Endothelial cell of umbilical vein (primary cell): Measurements from ENCODE around the gene IL36B. TPM values are rescaled to one million over a fixed set of nuclear protein-coding genes. Genes with fewer than 3 reads are reported as not detected.

Source experiments
- BruUV-seq: library from RNA; stranded (reverse); fragments of 400-500 nt; replicated peaks from 2 replicates; lab custom pipeline; 2021; lab: Mats Ljungman, UMichigan
- CTCF ChIA-PET: fragments of 300-600, 350-600 bp; sonication (Branson Sonifier 250); formaldehyde crosslinking; loops from one replicate; lab custom pipeline; 2021; ENCODE audit warnings: antibody characterized with exemption, inconsistent platforms; lab: Charles Lee
- POLR2A ChIA-PET: fragments of 300-600, 350-600 bp; sonication (Branson Sonifier 250); formaldehyde crosslinking; loops from one replicate; lab custom pipeline; 2021; ENCODE audit warnings: antibody characterized with exemption, inconsistent platforms; lab: Charles Lee
- DNase-seq: peaks from one replicate; pipeline ENCODE4 v3.0.0-alpha.2; 2011; ENCODE audit warnings: low read depth, low spot score
- FAIRE-seq: peaks from 2 replicates; lab custom pipeline; 2011; peaks lifted over from hg19 to GRCh38; lab: Jason Lieb, UNC
- H2AFZ ChIP-seq: 2 replicates; pipeline ENCODE4 v1.6.0; 2012; ENCODE audit warnings: low read depth, low read length, control low read depth, inconsistent platforms
- H3K27ac ChIP-seq: 2 replicates; pipeline ENCODE4 v1.5.1; 2011; ENCODE audit warnings: low read depth, mild to moderate bottlenecking, control low read depth, low read length, moderate library complexity; ENCODE audit not compliant: insufficient read depth
- H3K27me3 ChIP-seq, 2 experiments: 2 replicates each; pipeline versions ENCODE4 v1.6.0 to v1.6.1; 2011; ENCODE audit warnings: low read length in 2 of 2, mixed read lengths in 1 of 2; ENCODE audit not compliant: control insufficient read depth in 2 of 2, insufficient read depth in 2 of 2
- H3K36me3 ChIP-seq, 2 experiments: 2 replicates in 1 of 2; 3 replicates in 1 of 2; pipeline ENCODE4 v1.5.1; 2011; ENCODE audit warnings: low read length in 2 of 2, mild to moderate bottlenecking in 1 of 2, moderate library complexity in 1 of 2; ENCODE audit not compliant: control insufficient read depth in 2 of 2, insufficient read depth in 2 of 2; ENCODE audit errors: extremely low read depth in 1 of 2
- H3K4me1 ChIP-seq: 3 replicates; pipeline ENCODE4 v1.5.1; 2011; ENCODE audit warnings: mild to moderate bottlenecking, low read length; ENCODE audit not compliant: control insufficient read depth, insufficient read depth; ENCODE audit errors: extremely low read depth
- H3K4me2 ChIP-seq: 2 replicates; pipeline ENCODE4 v1.6.1; 2011; ENCODE audit warnings: low read length, control low read depth, mixed read lengths; ENCODE audit not compliant: insufficient read depth
- H3K4me3 ChIP-seq, 3 experiments: fragments of 200-600 bp in 1 of 3; sonication (generic), shearing (Covaris generic) in 1 of 3; replicated peaks in 1 of 3; 2 replicates each; pipeline ENCODE4 v1.5.1; 2011 to 2016; ENCODE audit warnings: control low read depth in 3 of 3, low read length in 3 of 3, mild to moderate bottlenecking in 2 of 3, inconsistent platforms in 1 of 3, low read depth in 1 of 3, moderate library complexity in 1 of 3; ENCODE audit not compliant: insufficient read depth in 1 of 3
- H3K79me2 ChIP-seq: 2 replicates; pipeline ENCODE4 v1.6.0; 2012; ENCODE audit warnings: low read length, inconsistent platforms; ENCODE audit not compliant: control insufficient read depth, insufficient read depth
- H3K9ac ChIP-seq: replicated peaks from 2 replicates; pipeline ENCODE3; 2011; ENCODE audit warnings: low read length, control low read depth; ENCODE audit not compliant: insufficient read depth; ENCODE audit errors: extremely low read depth
- H3K9me1 ChIP-seq: replicated peaks from 3 replicates; pipeline ENCODE4 v1.6.0; 2011; ENCODE audit warnings: mild to moderate bottlenecking, low read length; ENCODE audit not compliant: control insufficient read depth, insufficient read depth; ENCODE audit errors: extremely low read depth
- H3K9me3 ChIP-seq: replicated peaks from 2 replicates; pipeline ENCODE4 v1.5.1; 2012; ENCODE audit warnings: low read length, inconsistent platforms; ENCODE audit not compliant: control insufficient read depth, insufficient read depth
- H4K20me1 ChIP-seq: replicated peaks from 2 replicates; pipeline ENCODE3; 2011; ENCODE audit warnings: mild to moderate bottlenecking, low read length; ENCODE audit not compliant: control insufficient read depth, insufficient read depth; ENCODE audit errors: extremely low read depth
- EZH2 ChIP-seq: IDR thresholded peaks from 2 replicates; pipeline ENCODE4 v1.6.1; 2012; ENCODE audit warnings: borderline replicate concordance, low read depth, mild to moderate bottlenecking, moderate library complexity, low read length, inconsistent platforms; ENCODE audit not compliant: severe bottlenecking
- FOS ChIP-seq: IDR thresholded peaks from 2 replicates; pipeline ENCODE4 v1.6.1; 2011; ENCODE audit warnings: mild to moderate bottlenecking, low read length, moderate library complexity, borderline replicate concordance; ENCODE audit not compliant: insufficient read depth
- GATA2 ChIP-seq: IDR thresholded peaks from 2 replicates; pipeline ENCODE4 v1.7.0; 2011; ENCODE audit warnings: low read depth, mild to moderate bottlenecking, moderate library complexity, mixed read lengths, low read length; ENCODE audit not compliant: insufficient read length, insufficient read depth
- JUN ChIP-seq: IDR thresholded peaks from 2 replicates; pipeline ENCODE4 v1.6.1; 2011; ENCODE audit warnings: borderline replicate concordance, low read depth; ENCODE audit not compliant: insufficient read length, insufficient read depth
- MYC ChIP-seq: IDR thresholded peaks from one replicate; pipeline ENCODE4 v1.6.1; 2011; ENCODE audit warnings: mild to moderate bottlenecking, low read depth, low read length
- POLR2A ChIP-seq: IDR thresholded peaks from 2 replicates; pipeline ENCODE4 v1.6.1; 2012; ENCODE audit warnings: low read depth, mild to moderate bottlenecking, control low read depth, low read length
- POLR2AphosphoS5 ChIP-seq: IDR thresholded peaks from 2 replicates; pipeline ENCODE4 v1.6.1; 2012; ENCODE audit warnings: low read depth, mild to moderate bottlenecking, control low read depth, low read length, moderate library complexity; ENCODE audit not compliant: insufficient read depth
- dilution Hi-C: fragments of 300-500 bp; cut with MboI; formaldehyde crosslinking; loops from one replicate; pipeline ENCODE4 v1.15.0; 2019; ENCODE audit warnings: low sequenced_read_pairs; ENCODE audit not compliant: extremely low pct_ligation_motif_present
- intact Hi-C: fragments of 100-400 bp; cut with micrococcal nuclease; formaldehyde crosslinking; loops from one replicate; pipeline ENCODE4 v1.10.0; 2022
- polyA plus RNA-seq, 4 experiments: library from polyadenylated mRNA; depleted of rRNA in 3 of 4; stranded (reverse) in 3 of 4; unstranded in 1 of 4; fragments of >200 nt; gene quantifications; 2 replicates each; pipeline versions ENCODE4 v1.2.1 to v1.2.3, GENCODE V29; 2011 to 2012; ENCODE audit warnings: missing spikeins in 1 of 4
- total RNA-seq: library from RNA; stranded (reverse); gene quantifications from 2 replicates; pipeline ENCODE4 v1.2.3, GENCODE V29; 2021
- TF ChIP-seq, protein P1 (sequence below), 2 donors: IDR thresholded peaks; 1 replicate in 1 of 2; 2 replicates in 1 of 2; pipeline ENCODE4 v1.5.1; 2011; ENCODE audit warnings: low read length in 2 of 2, mild to moderate bottlenecking in 2 of 2, moderate library complexity in 2 of 2, control low read depth in 1 of 2, inconsistent platforms in 1 of 2, low read depth in 1 of 2; ENCODE audit not compliant: insufficient read depth in 1 of 2; ENCODE audit errors: extremely low read depth in 1 of 2
- TF ChIP-seq, protein P2 (sequence below): IDR thresholded peaks from 2 replicates; pipeline ENCODE4 v1.6.1; 2011; ENCODE audit not compliant: insufficient read depth, insufficient read length

The IL36B gene
- total and polyA plus RNA-seq, 2 donors (not counting 3 experiments of a cell fraction or from before 2014, with no cell fraction given), result not detected

DNA sequence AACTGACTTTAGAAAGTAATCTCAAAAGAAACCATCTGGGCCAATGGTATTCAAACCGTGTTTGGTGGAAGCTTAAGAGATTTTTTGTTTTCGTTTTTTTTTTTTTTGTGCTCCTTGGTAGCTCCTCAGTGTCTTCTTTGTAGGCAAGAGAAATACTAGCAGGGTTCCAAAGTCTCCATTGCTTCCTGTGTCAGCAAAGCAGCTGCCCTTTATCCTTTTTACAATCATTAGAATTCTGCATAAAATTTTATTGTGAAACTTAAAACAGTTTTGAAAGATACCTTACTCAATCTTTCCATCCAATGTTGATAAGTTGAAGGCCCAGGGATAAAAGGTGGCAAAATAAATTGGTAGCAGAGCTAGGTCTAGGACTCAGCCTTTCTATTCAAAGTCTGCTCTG lies 15.6 kb upstream of the IL36B start:
- H3K27me3 ChIP-seq, result no peaks in the 10 kb centered on the region
- no peaks in the 10 kb centered on the region for H3K79me2 ChIP-seq
- BruUV-seq, result no TSS peak
- no peak overlapping the region for H3K27ac ChIP-seq
- TF ChIP-seq MYC, result no peak
- TF ChIP-seq EZH2, result no peak
- TF ChIP-seq, protein P1, sequence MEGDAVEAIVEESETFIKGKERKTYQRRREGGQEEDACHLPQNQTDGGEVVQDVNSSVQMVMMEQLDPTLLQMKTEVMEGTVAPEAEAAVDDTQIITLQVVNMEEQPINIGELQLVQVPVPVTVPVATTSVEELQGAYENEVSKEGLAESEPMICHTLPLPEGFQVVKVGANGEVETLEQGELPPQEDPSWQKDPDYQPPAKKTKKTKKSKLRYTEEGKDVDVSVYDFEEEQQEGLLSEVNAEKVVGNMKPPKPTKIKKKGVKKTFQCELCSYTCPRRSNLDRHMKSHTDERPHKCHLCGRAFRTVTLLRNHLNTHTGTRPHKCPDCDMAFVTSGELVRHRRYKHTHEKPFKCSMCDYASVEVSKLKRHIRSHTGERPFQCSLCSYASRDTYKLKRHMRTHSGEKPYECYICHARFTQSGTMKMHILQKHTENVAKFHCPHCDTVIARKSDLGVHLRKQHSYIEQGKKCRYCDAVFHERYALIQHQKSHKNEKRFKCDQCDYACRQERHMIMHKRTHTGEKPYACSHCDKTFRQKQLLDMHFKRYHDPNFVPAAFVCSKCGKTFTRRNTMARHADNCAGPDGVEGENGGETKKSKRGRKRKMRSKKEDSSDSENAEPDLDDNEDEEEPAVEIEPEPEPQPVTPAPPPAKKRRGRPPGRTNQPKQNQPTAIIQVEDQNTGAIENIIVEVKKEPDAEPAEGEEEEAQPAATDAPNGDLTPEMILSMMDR (IDR thresholded peaks at IDR 0.05; ENCODE audit: extremely low read depth in 1 of 2, insufficient read depth in 1 of 2, low read depth in 1 of 2, low read length in 2 of 2), result no peak
- no peak for TF ChIP-seq POLR2A
- TF ChIP-seq POLR2AphosphoS5, result no peak
- TF ChIP-seq GATA2, result no peak
- TF ChIP-seq JUN, result no peak
- no peak for TF ChIP-seq FOS
- TF ChIP-seq, protein P2, sequence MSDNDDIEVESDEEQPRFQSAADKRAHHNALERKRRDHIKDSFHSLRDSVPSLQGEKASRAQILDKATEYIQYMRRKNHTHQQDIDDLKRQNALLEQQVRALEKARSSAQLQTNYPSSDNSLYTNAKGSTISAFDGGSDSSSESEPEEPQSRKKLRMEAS, result no peak
- ChIA-PET POLR2A (no interaction called here), CTCF (interaction anchor here (1.7 kb wide), 1 partner anchor 12 kb away, joined by 5 read pairs; no protein-coding TSS in a partner anchor)
- dilution Hi-C loops, result no loop called here
- DNase-seq, result no peak
- no peak overlapping the region for H3K4me2 ChIP-seq
- H3K36me3 ChIP-seq, result no peaks in the 10 kb centered on the region
- intact Hi-C loops, result no loop called here
- H3K9me1 ChIP-seq, result no peaks in the 10 kb centered on the region
- H3K4me3 ChIP-seq, result no peak overlapping the region
- H3K9ac ChIP-seq, result no peak overlapping the region
- no peaks in the 10 kb centered on the region for H3K4me1 ChIP-seq
- no peaks in the 10 kb centered on the region for H4K20me1 ChIP-seq
- no peak for FAIRE-seq
- no peak overlapping the region for H2AFZ ChIP-seq
- H3K9me3 ChIP-seq, result no peaks in the 10 kb centered on the region
